Measurements from ENCODE around the gene CXADR.

Gene CXADR

GRCh38 chr21:17610911-17611310, 98.1 kb downstream of the CXADR start:
- peak; percentile 10 for DNase-seq

- DNase-seq = peak; percentile 85
These were observed 98.7 kb downstream of the CXADR start for GRCh38 chr21:17611414-17612022.

DNA sequence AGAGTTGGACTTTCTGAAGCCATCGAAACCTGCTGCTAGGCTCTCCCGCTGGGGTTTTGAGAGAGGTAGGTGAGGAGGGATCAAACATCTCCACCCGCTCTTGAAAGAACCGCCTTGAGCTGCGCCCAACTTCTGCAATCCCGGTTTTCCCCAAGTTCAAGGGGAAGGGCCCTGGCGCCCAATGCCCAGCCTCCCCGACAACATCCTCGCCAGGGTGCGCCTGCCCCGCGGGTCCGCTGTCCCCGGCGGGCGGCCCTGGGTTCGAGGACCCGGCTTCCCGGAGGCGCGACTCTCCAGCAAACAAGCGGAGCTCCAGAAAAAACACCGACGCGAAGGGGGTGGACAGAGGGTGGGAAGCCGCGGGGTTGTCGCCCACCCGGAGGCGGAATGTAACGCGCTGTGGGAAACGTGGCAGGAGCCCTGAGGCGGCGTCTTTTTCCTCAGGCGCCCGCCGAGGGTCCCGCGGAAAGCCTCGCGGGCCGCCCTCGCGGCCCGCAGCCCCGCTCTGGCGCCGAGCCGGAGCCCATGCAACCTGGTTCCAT, 99.3 kb downstream of the CXADR start:
- peak; percentile 25 for DNase-seq

- peak; percentile 81 for DNase-seq
These were observed 99.9 kb downstream of the CXADR start, which contains the start of gene BTG3 for GRCh38 chr21:17612565-17613241. Gene BTG3, minus strand, starts transcription at chr21:17612901. Its CDS starts 3,757 bp downstream, at chr21:17609144.

GRCh38 chr21:17613242-17613676, 100.4 kb downstream of the CXADR start:
- peak; percentile 5 for DNase-seq

DNA sequence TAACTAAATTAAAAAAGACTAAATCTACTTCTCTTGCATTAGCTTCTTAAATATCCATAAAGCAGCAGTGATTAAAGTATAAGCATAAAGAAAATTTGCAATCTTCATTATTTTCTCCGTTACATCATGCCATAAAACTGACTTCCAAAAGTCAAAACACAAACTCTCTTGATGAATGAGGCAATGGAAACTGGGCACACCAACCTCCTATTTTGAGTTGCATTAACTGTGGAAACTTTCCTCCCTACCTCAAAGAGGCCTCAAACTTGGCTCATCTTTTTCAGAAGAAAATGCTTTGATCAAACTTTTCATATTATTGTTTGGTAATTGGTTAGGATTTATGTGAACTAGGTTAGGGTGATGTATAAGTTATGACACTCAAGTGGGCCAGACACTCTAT, 104.0 kb downstream of the CXADR start:
- no peak for DNase-seq

DNA sequence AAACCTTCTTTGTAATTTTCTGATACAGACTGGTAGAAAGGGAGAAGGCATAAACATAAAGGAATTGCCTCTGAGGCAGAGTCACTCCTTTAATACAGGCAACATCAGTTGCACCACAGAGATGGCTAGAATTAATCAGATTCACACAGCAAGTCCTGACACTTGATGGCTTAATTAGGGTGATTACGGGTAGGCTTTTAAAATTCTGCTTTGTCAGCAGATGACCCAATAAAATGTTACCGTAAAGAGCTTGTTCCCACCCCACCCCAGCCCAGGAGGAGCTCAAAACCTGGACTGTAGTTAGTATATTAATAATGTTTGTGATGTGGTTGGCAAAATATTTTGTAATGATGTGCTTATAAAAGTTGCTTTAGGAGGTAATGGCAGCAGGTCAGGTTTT, 109.2 kb downstream of the CXADR start:
- DNase-seq = no peak

DNA sequence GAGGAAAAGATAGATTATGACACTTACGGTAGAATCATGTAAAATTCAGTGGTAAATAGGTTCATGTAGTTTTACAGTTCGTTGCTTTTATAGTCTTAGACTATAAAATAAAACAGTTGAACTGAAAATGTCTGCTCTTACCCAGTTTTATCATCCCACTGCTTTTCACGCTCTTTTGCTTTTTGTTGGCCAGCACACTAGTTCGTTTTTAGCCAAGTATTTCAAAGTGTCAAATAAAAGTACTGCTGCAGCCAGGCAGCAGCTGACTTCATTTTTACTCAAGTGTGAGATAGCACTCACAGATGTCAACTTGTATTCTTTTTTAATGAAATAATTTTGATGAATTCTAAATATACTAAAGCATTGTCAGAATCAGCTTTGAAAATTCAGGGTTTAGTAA, 118.4 kb downstream of the CXADR start:
- no peak for DNase-seq

DNA sequence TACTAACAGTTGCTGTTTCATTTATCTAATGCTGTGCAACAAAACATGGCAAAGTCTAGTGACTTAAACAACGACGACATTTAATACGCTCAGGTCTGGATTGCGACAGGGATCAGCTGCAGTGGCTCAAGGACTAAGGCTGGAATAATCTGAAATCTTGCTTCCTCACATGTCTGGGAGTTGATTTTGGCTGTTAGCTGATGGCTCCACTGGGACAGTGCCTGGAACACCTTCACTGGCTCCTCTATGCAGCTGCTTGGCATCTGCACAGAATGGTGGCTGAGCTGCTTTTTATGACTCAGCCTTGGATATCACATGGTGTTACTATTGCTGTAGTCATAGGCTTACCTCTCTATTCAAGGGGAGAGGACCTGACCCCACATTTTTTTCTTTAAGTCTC, 123.9 kb downstream of the CXADR start:
- DNase-seq = no peak

DNA sequence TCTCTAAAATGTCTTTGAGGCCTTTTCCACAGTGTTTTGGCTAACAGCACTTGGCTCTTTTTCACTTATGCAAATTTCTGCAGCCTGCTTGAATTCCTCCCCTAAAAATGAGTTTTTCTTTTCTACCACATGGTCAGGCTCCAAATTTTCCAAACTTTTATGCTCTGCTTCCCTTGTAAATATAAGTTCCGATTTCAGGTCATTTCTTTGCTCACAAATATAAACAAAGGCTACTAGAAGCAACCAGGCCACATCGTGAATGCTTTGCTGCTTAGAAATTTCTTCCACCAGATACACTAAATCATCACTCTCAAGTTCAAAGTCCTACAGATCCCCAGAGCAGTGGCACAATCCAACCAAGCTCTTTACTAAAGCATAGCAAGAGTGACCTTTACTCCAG, 128.0 kb downstream of the CXADR start:
- no peak for DNase-seq
